Ishikawa (cell line): Measurements from ENCODE around the gene METAP2.

ENCODE experiments used
- EP300 ChIP-seq: IDR thresholded peaks from 2 replicates; pipeline ENCODE4 v1.6.1; 2012; ENCODE audit warnings: borderline replicate concordance
- MAX ChIP-seq: IDR thresholded peaks from 2 replicates; pipeline ENCODE4 v1.6.1; 2012
- RAD21 ChIP-seq: IDR thresholded peaks from 2 replicates; pipeline ENCODE4 v1.6.1; 2012; ENCODE audit warnings: low read depth
- REST ChIP-seq: IDR thresholded peaks from 2 replicates; pipeline ENCODE4 v1.6.1; 2012; ENCODE audit warnings: low read depth, mild to moderate bottlenecking
- TCF12 ChIP-seq: IDR thresholded peaks from 2 replicates; pipeline ENCODE4 v1.6.1; 2012; ENCODE audit warnings: low read depth
- USF1 ChIP-seq: IDR thresholded peaks from 2 replicates; pipeline ENCODE4 v1.6.1; 2012

- TF ChIP-seq REST (no peak), USF1 (no peak), MAX (no peak), RAD21 (no peak), EP300 (no peak), TCF12 (no peak)
Measured at GRCh38 chr12:95484524-95484923, 10.6 kb downstream of the METAP2 start.
